Astrocyte (in vitro differentiated cells and primary cell): ENCODE results near the gene SCN10A. TPM values are rescaled to one million over a fixed set of nuclear protein-coding genes. Genes with fewer than 3 reads are reported as not detected.

ENCODE experiments used
- DNase-seq: peaks from one replicate; pipeline ENCODE4 v3.0.0-alpha.2; 2010; ENCODE audit warnings: low read depth
- FAIRE-seq: peaks from 2 replicates; lab custom pipeline; 2011; peaks lifted over from hg19 to GRCh38; lab: Jason Lieb, UNC
- H2AFZ ChIP-seq: 2 replicates; pipeline ENCODE4 v1.6.0; 2012; ENCODE audit warnings: low read depth, low read length, inconsistent platforms
- H3K27ac ChIP-seq: 2 replicates; pipeline ENCODE4 v1.5.1; 2011; ENCODE audit warnings: low read depth, low read length, inconsistent platforms
- H3K27me3 ChIP-seq: 2 replicates; pipeline ENCODE4 v1.6.0; 2011; ENCODE audit warnings: low read length, inconsistent platforms; ENCODE audit not compliant: insufficient read depth
- H3K36me3 ChIP-seq: 2 replicates; pipeline ENCODE4 v1.5.1; 2011; ENCODE audit warnings: low read length, inconsistent platforms; ENCODE audit not compliant: insufficient read depth
- H3K4me1 ChIP-seq: 2 replicates; pipeline ENCODE4 v1.5.1; 2011; ENCODE audit warnings: low read length, inconsistent platforms; ENCODE audit not compliant: insufficient read depth
- H3K4me2 ChIP-seq: 2 replicates; pipeline ENCODE4 v1.6.0; 2012; ENCODE audit warnings: low read length, inconsistent platforms
- H3K4me3 ChIP-seq: 2 replicates; pipeline ENCODE4 v1.5.1; 2011; ENCODE audit warnings: low read depth, mild to moderate bottlenecking, low read length, inconsistent platforms; ENCODE audit not compliant: insufficient read depth
- H3K79me2 ChIP-seq: 2 replicates; pipeline ENCODE4 v1.6.0; 2012; ENCODE audit warnings: mild to moderate bottlenecking, low read length, inconsistent platforms; ENCODE audit not compliant: insufficient read depth
- H3K9ac ChIP-seq: 2 replicates; pipeline ENCODE4 v1.6.0; 2012; ENCODE audit warnings: mild to moderate bottlenecking, low read length, inconsistent platforms
- H3K9me3 ChIP-seq: 2 replicates; pipeline ENCODE4 v1.5.1; 2012; ENCODE audit warnings: low read depth, mild to moderate bottlenecking, low read length, inconsistent platforms; ENCODE audit not compliant: insufficient read depth
- H4K20me1 ChIP-seq: 2 replicates; pipeline ENCODE4 v1.6.0; 2012; ENCODE audit warnings: low read length, inconsistent platforms; ENCODE audit not compliant: insufficient read depth
- H3K27ac Mint-ChIP-seq: one replicate; pipeline ENCODE4 v1.8.0; 2021; ENCODE audit warnings: mild to moderate bottlenecking, mixed read lengths; ENCODE audit not compliant: unreplicated experiment
- H3K27me3 Mint-ChIP-seq: one replicate; pipeline ENCODE4 v1.8.0; 2021; ENCODE audit warnings: low read depth, mixed read lengths; ENCODE audit not compliant: unreplicated experiment
- H3K36me3 Mint-ChIP-seq: one replicate; pipeline ENCODE4 v1.8.0; 2021; ENCODE audit warnings: low read depth, mixed read lengths; ENCODE audit not compliant: unreplicated experiment
- H3K4me1 Mint-ChIP-seq: one replicate; pipeline ENCODE4 v1.8.0; 2021; ENCODE audit warnings: low read depth, mixed read lengths; ENCODE audit not compliant: unreplicated experiment
- H3K4me3 Mint-ChIP-seq: one replicate; pipeline ENCODE4 v1.8.0; 2021; ENCODE audit warnings: mild to moderate bottlenecking, moderate library complexity, mixed read lengths; ENCODE audit not compliant: unreplicated experiment
- H3K9me3 Mint-ChIP-seq: one replicate; pipeline ENCODE4 v1.8.0; 2021; ENCODE audit warnings: mild to moderate bottlenecking, mixed read lengths; ENCODE audit not compliant: unreplicated experiment
- EZH2 ChIP-seq: IDR thresholded peaks from 2 replicates; pipeline ENCODE4 v1.6.1; 2012; ENCODE audit warnings: mild to moderate bottlenecking, low read length, inconsistent platforms; ENCODE audit not compliant: insufficient read depth
- total RNA-seq: library from RNA; stranded (reverse); gene quantifications from 2 replicates; pipeline ENCODE4 v1.2.1, GENCODE V29; 2021
- TF ChIP-seq, protein P1 (sequence below): IDR thresholded peaks from 2 replicates; pipeline ENCODE4 v1.5.1; 2011; ENCODE audit warnings: low read depth, mild to moderate bottlenecking, inconsistent platforms, low read length, moderate library complexity; ENCODE audit not compliant: insufficient read depth

The SCN10A gene
- total RNA-seq, 1 donor from 2014 or later: not detected

DNA sequence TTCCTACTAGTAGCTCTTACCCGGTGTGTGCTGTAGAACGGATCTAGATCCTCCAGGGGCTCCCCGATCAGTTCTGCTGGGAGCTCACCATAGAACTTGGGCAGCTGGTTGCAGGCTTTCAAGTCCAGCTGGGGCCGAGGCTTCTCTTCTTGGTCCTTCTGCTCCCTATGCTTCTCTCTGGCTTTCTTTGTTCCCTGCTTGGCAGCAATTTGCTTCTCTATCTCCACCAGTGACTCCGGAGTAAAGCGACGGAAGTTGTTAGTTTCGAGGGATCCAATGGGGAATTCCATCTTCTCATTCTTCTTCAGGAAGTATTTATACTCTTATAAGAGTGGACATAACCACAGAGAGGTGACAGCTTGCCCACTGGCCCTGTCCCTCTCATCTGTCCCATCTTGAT is 22.3 kb downstream of the SCN10A start:
- no peaks in the 10 kb centered on the region for H3K79me2 ChIP-seq
- no peak overlapping the region for H3K27ac Mint-ChIP-seq
- no peak overlapping the region for H3K9ac ChIP-seq
- H3K27me3 Mint-ChIP-seq: peaks cover 30% of the 10 kb centered on the region
- H3K4me1 Mint-ChIP-seq: no peaks in the 10 kb centered on the region
- no peak overlapping the region for H3K27ac ChIP-seq
- H3K36me3 Mint-ChIP-seq: no peaks in the 10 kb centered on the region
- no peak for DNase-seq
- no peaks in the 10 kb centered on the region for H3K4me1 ChIP-seq
- no peaks in the 10 kb centered on the region for H3K9me3 Mint-ChIP-seq
- H3K4me3 ChIP-seq: no peak overlapping the region
- no peaks in the 10 kb centered on the region for H3K36me3 ChIP-seq
- no peaks in the 10 kb centered on the region for H3K27me3 ChIP-seq
- no peaks in the 10 kb centered on the region for H3K9me3 ChIP-seq
- TF ChIP-seq EZH2: no peak
- TF ChIP-seq, protein P1, sequence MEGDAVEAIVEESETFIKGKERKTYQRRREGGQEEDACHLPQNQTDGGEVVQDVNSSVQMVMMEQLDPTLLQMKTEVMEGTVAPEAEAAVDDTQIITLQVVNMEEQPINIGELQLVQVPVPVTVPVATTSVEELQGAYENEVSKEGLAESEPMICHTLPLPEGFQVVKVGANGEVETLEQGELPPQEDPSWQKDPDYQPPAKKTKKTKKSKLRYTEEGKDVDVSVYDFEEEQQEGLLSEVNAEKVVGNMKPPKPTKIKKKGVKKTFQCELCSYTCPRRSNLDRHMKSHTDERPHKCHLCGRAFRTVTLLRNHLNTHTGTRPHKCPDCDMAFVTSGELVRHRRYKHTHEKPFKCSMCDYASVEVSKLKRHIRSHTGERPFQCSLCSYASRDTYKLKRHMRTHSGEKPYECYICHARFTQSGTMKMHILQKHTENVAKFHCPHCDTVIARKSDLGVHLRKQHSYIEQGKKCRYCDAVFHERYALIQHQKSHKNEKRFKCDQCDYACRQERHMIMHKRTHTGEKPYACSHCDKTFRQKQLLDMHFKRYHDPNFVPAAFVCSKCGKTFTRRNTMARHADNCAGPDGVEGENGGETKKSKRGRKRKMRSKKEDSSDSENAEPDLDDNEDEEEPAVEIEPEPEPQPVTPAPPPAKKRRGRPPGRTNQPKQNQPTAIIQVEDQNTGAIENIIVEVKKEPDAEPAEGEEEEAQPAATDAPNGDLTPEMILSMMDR: no peak
- no peak for FAIRE-seq
- H3K4me2 ChIP-seq: no peak overlapping the region
- no peaks in the 10 kb centered on the region for H4K20me1 ChIP-seq
- no peak overlapping the region for H2AFZ ChIP-seq
- no peak overlapping the region for H3K4me3 Mint-ChIP-seq

- DNase-seq (no peak), FAIRE-seq (no peak)
- Mint-ChIP-seq H3K27me3 (peaks cover 32% of the 10 kb centered on the region), H3K9me3 (no peaks in the 10 kb centered on the region), H3K4me1 (no peaks in the 10 kb centered on the region), H3K27ac (no peak overlapping the region), H3K4me3 (no peak overlapping the region), H3K36me3 (no peaks in the 10 kb centered on the region)
- Histone ChIP-seq H2AFZ (no peak overlapping the region), H3K27ac (no peak overlapping the region), H3K36me3 (no peaks in the 10 kb centered on the region), H3K4me3 (no peak overlapping the region), H4K20me1 (no peaks in the 10 kb centered on the region), H3K4me1 (no peaks in the 10 kb centered on the region), H3K27me3 (no peaks in the 10 kb centered on the region), H3K9me3 (no peaks in the 10 kb centered on the region), H3K9ac (no peak overlapping the region), H3K4me2 (no peak overlapping the region), H3K79me2 (no peaks in the 10 kb centered on the region)
- TF ChIP-seq, protein P1: no peak
- no peak for TF ChIP-seq EZH2
These were observed 23.0 kb downstream of the SCN10A start for GRCh38 chr3:38792983-38793382.

DNA sequence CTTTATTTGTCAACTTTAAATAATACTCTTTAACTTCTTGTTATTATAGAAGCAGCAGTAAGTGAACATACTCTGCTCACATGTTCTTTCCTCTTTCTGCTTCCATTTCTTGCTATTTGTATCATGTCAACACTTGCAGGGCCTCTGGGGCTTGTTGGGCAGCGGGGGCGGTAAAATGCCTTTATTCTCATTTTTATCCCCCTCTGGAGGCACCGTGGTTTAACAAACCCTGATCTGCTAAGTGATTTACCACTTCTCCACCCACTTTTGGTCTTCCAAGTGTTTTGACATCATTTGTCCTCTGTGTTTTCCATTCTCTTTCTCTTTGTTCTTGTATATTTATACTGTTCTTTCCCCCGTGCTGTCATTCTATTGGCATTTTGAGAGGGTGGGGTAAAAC is 33.9 kb downstream of the SCN10A start:
- H3K27ac Mint-ChIP-seq: no peak overlapping the region
- no peaks in the 10 kb centered on the region for H3K4me1 Mint-ChIP-seq

More for the DNA sequence above, 33.9 kb downstream of the SCN10A start:
- Histone ChIP-seq H3K4me3 (no peak overlapping the region), H3K36me3 (no peaks in the 10 kb centered on the region), H3K4me2 (no peak overlapping the region), H3K9ac (no peak overlapping the region), H3K9me3 (no peaks in the 10 kb centered on the region), H3K27ac (no peak overlapping the region), H2AFZ (no peak overlapping the region), H3K4me1 (no peaks in the 10 kb centered on the region), H3K27me3 (no peaks in the 10 kb centered on the region), H4K20me1 (no peaks in the 10 kb centered on the region), H3K79me2 (no peaks in the 10 kb centered on the region)
- Mint-ChIP-seq H3K9me3 (no peaks in the 10 kb centered on the region), H3K36me3 (no peaks in the 10 kb centered on the region), H3K4me3 (no peak overlapping the region), H3K27me3 (peaks cover 12% of the 10 kb centered on the region)
- TF ChIP-seq, protein P1: no peak
- no peak for TF ChIP-seq EZH2
- DNase-seq: no peak
- no peak for FAIRE-seq
